WERI-Rb-1 (cell line): ENCODE data around the gene PPP1R16B.

ENCODE experiments used
- DNase-seq: peaks from one replicate; pipeline ENCODE4 v3.0.0-alpha.2; 2020
- H3K27ac ChIP-seq: fragments of 250-450 bp; sonication (Bioruptor Pico); 2 replicates; pipeline ENCODE4 v1.5.1; 2020; ENCODE audit warnings: mild to moderate bottlenecking, moderate library complexity
- H3K27me3 ChIP-seq: fragments of 250-450 bp; sonication (Bioruptor Pico); 2 replicates; pipeline ENCODE4 v1.5.1; 2021; ENCODE audit warnings: mild to moderate bottlenecking, low read depth, moderate library complexity; ENCODE audit not compliant: insufficient read depth, severe bottlenecking
- H3K36me3 ChIP-seq: fragments of 250-450 bp; sonication (Bioruptor Pico); 2 replicates; pipeline ENCODE4 v1.5.1; 2020; ENCODE audit warnings: mild to moderate bottlenecking, moderate library complexity
- H3K4me3 ChIP-seq: 2 replicates; pipeline ENCODE4 v1.5.1; 2011; ENCODE audit warnings: low read depth, mild to moderate bottlenecking, control low read depth, low read length
- H3K9me3 ChIP-seq: fragments of 250-450 bp; sonication (Bioruptor Pico); 2 replicates; pipeline ENCODE4 v1.5.1; 2021; ENCODE audit warnings: mild to moderate bottlenecking, moderate library complexity; ENCODE audit not compliant: severe bottlenecking
- TF ChIP-seq, protein P1 (sequence below): IDR thresholded peaks from 2 replicates; pipeline ENCODE4 v1.5.1; 2011; ENCODE audit warnings: low read depth, mild to moderate bottlenecking, control low read depth, inconsistent platforms, low read length

Gene PPP1R16B

GRCh38 chr20:38892091-38892981 is 86.8 kb downstream of the PPP1R16B start:
- Histone ChIP-seq H3K27me3 (no peaks in the 10 kb centered on the region), H3K4me3 (no peak overlapping the region), H3K9me3 (no peaks in the 10 kb centered on the region), H3K36me3 (no peaks in the 10 kb centered on the region), H3K27ac (no peak overlapping the region)
- DNase-seq: no peak
- TF ChIP-seq, protein P1, sequence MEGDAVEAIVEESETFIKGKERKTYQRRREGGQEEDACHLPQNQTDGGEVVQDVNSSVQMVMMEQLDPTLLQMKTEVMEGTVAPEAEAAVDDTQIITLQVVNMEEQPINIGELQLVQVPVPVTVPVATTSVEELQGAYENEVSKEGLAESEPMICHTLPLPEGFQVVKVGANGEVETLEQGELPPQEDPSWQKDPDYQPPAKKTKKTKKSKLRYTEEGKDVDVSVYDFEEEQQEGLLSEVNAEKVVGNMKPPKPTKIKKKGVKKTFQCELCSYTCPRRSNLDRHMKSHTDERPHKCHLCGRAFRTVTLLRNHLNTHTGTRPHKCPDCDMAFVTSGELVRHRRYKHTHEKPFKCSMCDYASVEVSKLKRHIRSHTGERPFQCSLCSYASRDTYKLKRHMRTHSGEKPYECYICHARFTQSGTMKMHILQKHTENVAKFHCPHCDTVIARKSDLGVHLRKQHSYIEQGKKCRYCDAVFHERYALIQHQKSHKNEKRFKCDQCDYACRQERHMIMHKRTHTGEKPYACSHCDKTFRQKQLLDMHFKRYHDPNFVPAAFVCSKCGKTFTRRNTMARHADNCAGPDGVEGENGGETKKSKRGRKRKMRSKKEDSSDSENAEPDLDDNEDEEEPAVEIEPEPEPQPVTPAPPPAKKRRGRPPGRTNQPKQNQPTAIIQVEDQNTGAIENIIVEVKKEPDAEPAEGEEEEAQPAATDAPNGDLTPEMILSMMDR: no peak

DNA sequence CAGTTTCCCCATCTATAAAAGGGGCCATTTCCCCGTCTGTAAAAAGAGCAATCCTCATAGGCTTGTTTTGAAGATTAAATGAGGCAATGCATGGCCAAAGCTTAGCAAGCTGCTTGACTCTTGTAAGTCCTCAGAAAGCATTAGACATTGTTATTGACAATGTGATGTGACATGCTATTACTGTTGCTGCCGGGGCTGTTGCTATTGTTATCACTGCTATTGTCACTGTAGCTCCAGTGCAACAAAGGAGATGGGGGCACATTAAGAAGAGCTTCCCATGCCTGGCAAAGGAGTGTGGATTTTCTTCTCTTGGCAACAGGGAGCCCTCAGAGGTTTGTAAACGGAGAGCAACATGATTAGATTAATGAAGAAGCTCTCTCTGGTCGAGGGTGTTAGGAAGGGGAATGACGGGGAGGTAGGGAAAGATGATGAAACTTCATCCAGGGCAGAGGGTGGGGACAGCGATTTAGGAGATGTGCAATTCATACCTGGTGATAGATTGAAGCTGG is 87.6 kb downstream of the PPP1R16B start:
- TF ChIP-seq, protein P1: no peak
- no peak for DNase-seq
- Histone ChIP-seq H3K9me3 (no peaks in the 10 kb centered on the region), H3K4me3 (no peak overlapping the region), H3K27me3 (no peaks in the 10 kb centered on the region), H3K27ac (no peak overlapping the region), H3K36me3 (no peaks in the 10 kb centered on the region)

GRCh38 chr20:38893565-38894090 is 88.1 kb downstream of the PPP1R16B start:
- DNase-seq: peak; percentile 84
- no peak overlapping the region for H3K4me3 ChIP-seq
- H3K36me3 ChIP-seq: no peaks in the 10 kb centered on the region
- no peaks in the 10 kb centered on the region for H3K27me3 ChIP-seq
- H3K9me3 ChIP-seq: no peaks in the 10 kb centered on the region
- TF ChIP-seq, protein P1: peak; percentile 97
- H3K27ac ChIP-seq: no peak overlapping the region

- peak; percentile 54 for DNase-seq
- H3K36me3 ChIP-seq: no peaks in the 10 kb centered on the region
Observed at GRCh38 chr20:38894091-38894847, 88.8 kb downstream of the PPP1R16B start.

More at GRCh38 chr20:38894091-38894847, 88.8 kb downstream of the PPP1R16B start:
- no peaks in the 10 kb centered on the region for H3K27me3 ChIP-seq
- H3K27ac ChIP-seq: peak overlapping the region; percentile 69
- peak overlapping the region; percentile 38 for H3K4me3 ChIP-seq
- H3K9me3 ChIP-seq: no peaks in the 10 kb centered on the region
- TF ChIP-seq, protein P1: no peak
